Bone marrow (tissue), 2 donors: Measurements from ENCODE around the gene MYL5.
A peak's percentile ranks its signal among the peaks of the same experiment; 100 is the strongest.

Source experiments
- DNase-seq, 2 donors: peaks; one replicate each; lab custom pipeline; 2025; lab: John Stamatoyannopoulos, UW

MYL5 gene

DNA sequence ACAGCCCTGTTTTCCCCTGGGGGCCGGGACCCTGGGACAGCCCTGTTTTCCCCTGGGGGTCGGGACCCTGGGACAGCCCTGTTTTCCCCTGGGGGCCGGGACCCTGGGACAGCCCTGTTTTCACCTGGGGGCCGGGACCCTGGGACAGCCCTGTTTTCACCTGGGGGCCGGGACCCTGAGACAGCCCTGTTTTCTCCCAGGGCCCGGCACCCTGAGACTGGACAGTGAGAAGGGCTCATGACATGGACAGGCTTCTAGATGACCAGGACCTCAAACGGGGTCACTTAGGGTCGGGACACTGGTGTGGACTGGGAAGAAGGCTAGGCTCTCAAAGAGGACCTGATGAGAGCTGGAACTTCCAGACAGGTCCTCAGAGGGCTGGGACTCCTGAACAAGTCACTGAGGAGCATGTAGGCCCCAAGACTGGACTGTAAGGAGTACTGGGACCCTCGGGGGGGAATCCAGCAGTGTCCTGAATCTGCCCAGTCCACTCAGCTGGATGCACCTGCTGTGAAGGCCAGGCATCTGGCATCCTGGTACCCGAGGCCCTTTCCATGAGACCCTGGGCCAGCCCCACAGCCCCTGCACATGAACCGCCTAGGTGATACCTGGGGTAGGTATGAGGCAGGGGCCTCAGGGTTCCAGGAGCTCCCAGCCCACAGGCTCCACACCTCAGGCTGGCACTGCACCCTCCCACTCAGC, 33.7 kb downstream of the MYL5 start:
- DNase-seq: no peak

DNA sequence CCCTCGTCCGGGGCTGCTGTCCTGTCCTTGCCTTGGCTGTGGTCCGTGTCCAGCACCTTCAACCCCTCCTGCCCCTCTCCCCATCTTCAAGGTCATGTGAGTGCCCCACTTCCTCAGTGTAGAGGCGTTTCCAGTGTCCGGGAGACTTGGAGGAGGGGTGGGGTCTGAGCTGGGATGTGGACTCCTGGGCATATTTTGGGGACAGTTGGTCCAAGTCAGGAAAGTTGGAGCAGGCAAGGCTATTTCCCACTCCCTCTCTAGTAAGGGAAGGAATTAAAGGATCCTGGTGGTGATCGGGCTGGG, 34.2 kb downstream of the MYL5 start:
- no peak for DNase-seq

DNA sequence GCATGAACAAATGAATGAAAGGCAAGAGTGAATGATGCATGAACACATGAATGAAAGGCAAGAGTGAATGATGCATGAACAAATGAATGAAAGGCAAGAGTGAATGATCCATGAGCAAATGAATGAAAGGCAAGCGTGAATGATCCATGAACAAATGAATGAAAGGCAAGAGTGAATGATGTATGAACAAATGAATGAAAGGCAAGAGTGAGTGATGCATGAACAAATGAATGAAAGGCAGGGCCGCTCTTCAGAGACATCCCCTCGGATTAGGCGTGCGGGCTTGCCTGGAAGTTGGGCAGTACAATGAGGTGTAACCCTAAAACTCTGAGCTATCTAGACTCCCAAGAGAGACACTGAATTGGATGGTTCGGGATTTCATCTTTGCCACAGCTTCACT, 35.0 kb downstream of the MYL5 start:
- no peak for DNase-seq

DNA sequence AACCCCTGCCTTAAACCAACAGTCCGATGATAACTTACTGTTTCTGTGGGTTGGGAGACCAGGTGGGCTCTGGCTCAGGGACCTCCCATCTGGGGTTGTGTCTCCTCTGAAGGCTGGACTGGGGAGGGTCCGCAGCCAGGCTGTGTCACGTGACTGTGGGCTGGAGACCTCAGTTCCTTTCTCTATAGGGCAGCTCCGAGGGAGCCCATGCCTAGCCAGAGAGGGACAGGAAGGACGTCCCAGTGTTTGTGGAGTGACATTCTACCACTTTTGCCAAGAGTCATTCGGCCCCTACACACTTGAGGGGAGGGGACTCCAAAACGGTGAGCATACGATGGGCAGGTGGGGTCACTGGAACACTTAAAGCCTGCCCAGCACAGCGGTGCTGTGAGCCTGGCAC, 35.8 kb downstream of the MYL5 start:
- DNase-seq: no peak

DNA sequence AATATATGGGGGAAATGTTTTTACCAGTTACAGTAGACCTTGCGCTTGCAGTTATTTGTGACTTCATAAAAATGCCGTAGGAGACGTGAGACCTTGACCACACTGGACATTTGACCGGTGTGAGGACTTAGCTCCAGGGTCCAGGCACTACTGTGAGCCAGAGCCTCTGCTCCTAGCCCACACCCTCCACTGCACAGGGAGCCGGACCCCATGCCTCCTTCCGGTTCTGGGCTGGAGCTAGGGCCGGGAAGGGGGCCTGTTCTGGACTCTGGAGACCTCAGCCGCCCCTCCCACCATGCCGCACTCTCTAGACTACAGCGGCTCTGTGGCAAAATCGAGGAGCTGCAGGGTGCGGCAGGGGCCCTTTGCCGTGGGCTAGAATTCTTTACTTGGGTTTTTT, 36.6 kb downstream of the MYL5 start:
- DNase-seq: no peak

DNA sequence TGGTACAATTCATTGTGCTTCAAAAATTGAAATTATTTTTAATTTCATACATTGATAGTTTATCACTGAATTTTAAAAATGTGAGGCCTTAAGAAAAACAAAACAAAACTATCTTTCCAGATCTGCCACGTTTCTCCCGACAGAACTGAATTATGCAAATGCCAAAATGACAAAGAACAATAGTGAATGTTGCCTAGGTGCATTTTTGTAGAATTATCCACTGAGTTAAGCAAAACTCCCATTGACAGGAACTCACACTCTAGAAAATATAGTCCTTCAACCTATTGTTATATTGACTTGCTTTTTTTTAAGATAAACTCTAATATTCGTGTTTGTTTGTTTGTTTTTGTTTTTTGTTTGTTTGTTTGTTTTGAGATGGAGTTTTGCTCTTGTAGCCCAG, 37.8 kb downstream of the MYL5 start:
- no peak for DNase-seq

DNA sequence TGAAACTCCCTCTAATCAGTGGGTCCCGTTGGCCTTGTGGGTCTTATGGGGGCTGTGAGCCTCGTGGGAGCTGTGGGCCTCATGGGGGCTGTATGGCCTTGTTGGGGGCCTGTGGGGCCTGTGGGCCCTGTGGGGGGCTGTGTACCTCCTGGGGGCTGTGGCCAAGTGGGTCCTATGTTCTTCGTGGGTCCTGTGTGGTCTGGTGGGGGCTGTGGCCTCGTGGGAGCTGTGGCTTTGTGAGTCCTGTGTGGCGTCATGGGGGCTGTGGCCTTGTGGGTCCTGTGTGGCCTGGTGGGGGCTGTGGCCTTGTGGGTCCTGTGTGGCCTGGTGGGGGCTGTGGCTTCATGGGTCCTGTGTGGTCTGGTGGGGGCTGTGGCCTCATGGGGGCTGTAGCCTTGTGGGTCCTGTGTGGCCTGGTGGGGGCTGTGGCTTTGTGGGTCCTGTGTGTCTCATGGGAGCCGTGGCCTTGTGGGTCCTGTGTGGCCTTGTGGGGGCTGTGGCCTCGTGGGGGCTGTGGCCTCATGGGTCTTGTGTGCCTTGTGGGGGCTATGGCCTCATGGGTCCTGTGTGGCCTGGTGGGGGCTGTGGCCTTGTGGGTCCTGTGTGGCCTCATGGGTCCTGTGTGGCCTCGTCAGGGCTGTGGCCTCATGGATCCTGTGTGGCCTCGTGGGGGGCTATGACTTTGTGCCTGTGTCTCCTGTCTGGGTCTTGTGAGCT, 38.7 kb downstream of the MYL5 start:
- DNase-seq: no peak

DNA sequence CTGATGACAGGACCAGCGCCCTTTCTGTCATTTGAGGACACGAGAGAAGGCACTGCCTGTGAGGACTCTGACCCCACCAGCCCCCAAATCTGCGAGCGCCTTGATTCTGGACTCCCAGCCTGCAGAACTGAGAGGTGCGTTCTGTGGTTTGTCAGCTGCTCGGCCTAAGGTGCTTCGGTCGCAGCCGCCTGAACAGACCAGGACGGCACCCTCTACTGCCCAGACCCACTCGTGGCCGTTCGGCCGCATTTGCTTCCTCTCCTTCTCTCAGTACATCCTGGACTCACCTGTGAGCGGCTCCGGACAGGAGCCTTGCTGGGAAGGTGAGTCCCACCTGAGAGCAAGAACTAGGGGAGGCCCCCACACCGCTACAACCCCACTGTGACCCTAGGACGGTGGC, 39.7 kb downstream of the MYL5 start:
- DNase-seq: no peak

DNA sequence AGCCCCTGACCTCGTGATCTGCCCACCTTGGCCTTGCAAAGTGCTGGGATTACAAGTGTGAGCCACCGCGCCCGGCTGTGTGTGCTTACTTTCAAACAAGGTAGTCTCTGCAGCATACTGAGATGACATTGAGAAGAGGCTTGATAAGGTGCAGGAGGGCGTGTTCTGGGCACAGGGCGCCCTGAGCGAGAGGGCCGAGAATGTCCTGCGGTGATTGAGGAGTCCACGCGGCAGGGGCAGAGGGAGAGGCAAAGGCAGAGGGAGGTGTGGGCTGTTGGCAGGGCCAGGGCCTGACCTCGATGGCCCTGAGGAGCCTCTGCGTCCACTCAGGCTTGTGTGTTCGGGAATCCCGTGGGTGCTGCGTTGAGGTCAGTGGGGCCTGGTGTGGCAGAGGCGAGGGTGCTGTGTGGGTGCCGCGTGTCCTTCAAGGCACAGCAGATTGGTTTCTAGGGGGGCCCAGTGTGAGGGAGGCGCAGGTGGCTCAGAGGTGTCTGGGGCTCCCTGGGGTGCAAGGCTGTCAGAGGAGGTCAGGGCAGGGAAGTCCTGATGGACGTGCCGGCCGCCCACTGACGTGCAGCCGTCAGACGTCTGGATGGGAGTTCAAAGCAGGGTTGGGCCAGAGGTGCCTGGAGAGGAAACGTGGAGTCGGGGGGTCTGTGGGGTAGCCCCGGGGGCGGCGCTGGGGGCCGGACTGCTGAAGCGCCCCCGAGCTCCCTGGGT, 43.4 kb downstream of the MYL5 start:
- no peak for DNase-seq

DNA sequence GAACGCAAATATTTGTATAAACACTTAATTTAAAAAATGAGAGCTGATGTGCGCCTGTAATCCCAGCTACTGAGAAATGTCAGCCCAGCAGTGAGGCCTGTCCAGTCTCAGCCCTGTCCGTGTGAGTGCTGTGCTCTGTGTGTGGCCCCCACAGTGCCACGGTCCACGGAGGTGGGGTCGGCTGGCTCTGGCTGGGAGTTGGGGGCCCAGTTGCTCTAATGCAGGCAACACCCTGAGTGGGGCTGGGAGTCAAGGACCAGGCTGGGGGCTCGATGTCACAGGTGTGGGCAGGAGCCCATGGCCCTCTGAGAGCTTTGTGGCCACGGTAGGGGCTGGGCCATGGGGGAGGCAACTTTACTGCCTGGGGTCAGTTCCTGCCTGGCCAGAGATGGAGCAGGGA, 44.1 kb downstream of the MYL5 start:
- DNase-seq: no peak

DNA sequence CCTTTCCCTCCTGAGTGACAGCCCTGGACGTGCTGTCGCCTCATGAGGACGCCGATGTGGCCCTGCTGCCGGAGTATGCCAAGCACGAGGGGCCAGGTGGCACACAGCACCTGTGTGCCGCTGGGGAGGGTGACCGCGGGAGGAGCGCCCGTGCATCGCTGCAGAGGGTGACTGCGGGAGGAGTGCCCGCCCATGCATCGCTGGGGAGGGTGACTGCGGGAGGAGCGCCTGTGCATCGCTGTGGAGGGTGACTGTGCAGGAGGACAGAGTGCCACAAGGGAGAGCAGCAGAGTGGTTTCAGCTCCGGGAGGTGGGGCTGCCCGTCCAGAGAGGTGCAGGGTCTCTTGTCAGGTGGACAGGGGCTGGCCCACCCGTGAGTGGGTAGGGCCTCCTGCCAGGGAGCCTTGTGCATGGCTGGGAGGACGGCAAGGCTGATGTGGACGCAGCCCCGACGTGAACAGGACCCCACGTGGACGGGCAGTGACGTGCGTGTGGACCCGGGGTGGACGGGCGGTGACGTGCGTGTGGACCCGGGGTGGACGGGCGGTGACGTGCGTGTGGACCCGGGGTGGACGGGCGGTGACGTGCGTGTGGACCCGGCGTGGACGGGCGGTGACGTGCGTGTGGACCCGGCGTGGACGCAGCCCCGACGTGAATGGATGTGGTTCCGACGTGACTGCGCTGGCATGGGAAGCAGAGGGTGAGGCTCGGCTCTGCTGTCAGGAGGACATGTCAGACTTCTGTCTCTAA, 45.9 kb downstream of the MYL5 start:
- no peak for DNase-seq

DNA sequence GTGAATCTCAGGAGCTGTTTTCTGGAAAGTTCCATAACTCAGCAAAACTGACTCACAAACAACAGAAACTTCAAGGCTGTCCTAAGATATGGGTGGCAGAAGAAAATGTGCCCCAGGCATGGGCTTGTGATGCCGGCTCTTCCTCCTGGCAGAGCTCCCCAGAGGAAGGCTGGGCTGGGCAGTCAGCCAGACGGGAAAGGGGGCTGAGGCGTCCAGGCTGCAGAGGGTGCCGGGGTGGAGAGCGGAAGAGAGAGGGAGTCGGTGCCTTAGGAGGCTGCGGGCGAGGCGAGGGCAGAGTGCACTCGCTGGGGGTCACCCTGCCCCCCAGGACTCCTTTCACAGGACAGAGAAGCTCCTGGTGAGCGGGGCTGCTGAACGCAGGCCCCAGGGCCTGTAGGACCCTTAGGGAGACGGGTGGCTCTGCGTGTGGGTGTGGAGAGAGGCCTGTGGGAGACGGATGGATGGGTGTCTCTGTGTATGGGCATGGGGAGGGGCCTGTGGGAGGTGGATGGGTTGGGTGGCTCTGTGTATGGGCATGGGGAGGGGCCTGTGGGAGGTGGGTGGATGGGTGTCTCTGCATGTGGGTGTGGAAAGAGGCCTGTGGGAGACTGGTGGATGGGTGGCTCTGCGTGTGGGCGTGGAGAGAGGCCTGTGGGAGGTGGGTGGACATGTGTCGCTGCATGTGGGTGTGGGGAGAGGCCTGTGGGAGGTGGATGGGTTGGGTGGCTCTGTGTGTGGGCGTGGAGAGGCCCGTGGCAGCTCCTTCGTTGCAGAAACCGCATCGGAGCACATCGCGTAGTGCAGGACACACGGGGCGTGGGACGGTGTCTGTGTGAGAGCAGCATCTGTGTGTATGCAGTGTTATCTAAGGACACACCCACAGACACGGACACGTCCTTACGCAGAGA, 47.2 kb downstream of the MYL5 start:
- DNase-seq: peak in 1 of 2 donors; percentile 65

DNA sequence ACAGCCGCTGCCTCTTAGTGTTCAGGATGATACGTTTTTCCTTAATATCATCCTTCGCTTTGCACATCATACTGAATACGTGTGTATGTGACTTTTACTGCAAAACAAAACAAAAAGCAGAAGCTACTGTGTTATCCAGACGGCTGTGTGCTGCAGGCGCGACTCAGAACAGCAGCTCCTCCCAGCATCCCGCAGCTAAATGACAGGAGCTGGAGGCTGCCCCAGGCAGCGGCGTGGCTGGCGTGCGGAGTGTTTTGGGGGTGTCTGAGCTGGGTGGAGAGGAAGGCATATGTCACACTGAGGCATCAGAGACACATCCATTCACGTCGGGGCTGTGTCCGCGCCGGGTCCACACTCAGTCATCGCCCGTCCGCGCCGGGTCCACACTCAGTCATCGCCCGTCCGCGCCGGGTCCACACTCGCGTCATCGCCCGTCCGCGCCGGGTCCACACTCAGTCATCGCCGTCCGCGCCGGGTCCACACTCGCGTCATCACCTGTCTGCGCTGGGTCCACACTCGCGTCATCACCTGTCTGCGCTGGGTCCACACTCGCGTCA, 47.9 kb downstream of the MYL5 start:
- DNase-seq: peak in 1 of 2 donors; percentile 13

DNA sequence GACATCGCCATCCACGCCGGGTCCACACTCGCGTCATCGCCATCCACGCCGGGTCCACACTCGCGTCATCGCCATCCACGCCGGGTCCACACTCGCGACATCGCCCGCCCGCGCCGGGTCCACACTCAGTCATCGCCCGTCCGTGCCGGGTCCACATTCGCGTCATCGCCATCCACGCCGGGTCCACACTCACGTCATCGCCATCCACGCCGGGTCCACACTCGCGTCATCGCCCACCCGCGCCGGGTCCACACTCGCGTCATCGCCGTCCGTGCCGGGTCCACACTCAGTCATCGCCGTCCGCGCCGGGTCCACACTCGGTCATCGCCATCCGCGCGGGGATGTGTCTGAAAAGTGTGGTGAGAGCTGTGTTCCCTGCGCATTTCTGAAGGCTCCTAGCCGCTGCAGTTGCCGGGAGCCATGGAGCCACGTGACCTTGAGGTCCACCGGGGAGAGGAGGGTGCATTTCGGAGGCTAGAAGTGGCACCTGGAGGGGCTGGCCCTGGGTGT, 48.6 kb downstream of the MYL5 start:
- DNase-seq: no peak

DNA sequence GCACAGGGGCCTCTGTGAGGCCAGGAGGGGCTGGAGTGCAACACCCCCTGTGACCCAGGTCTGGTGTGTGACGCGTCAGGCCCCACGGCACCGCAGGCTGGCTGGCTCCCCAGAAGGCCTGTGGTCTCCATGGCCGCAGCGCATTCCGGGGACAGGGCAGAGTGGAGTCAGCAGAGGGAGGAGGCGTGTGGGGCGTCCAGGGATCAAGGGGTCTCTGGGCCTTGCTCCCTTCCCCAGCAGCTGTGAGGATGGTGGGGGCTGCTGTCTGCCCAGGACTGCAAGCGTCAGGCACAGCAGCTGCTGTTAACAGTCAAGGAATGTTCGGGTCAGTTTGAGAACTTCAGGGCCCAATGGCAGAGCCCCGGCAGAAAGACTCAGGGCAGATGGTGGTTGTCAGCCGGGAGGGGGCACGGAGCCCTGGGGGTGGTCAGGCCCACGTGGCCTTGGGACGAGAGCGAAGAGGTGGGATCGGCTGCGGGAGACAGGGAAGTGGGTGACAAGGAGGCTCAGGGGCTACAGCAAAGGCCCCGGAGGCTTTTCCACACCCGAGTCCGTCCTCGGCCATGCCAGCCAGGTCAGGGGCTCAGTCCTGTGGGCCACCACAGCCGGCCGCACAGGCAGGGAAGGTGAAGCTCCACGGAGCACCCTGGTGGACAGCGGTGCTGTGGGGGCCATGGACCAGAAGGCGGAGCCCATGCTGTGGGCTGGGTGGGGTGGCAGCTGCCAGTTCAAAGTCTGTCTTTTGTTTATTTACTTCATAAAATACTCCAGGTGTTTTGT, 49.6 kb downstream of the MYL5 start:
- DNase-seq: no peak

DNA sequence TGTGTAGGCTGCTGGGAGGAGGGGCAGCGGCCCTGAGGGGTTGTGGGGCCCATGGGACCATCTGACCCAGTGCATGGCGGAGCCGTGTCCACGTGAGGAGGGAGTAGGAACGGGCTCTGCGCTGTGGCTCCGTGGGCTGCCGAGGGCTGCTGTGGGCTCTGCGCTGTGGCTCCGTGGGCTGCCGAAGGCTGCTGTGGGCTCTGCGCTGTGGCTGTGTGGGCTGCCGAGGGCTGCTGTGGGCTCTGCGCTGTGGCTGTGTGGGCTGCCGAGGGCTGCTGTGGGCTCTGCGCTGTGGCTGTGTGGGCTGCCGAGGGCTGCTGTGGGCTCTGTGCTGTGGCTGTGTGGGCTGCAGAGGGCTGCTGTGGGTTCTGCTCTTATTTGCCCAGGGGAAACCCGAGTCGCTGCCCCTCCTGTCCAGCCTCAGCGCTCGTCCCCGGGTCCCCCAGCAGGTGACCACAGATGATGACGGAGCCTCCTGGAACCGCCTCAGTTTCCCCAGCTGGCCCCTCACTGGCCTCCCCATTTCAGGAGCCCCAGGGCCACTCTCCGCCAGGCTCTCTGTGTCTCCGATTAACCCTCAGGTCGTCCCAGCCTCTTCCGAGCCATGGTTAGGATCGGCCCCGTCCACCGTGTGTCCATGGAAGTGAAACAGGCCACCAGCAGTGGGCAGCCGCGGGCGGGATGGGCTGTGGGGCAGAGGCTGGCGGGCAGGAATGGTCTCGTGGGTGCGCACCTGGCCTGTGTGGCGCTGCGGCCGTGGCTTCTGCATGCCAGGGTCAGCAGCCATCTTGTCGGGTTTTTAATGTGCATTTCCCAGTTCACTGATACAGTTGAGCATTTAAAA, 51.3 kb downstream of the MYL5 start:
- no peak for DNase-seq

DNA sequence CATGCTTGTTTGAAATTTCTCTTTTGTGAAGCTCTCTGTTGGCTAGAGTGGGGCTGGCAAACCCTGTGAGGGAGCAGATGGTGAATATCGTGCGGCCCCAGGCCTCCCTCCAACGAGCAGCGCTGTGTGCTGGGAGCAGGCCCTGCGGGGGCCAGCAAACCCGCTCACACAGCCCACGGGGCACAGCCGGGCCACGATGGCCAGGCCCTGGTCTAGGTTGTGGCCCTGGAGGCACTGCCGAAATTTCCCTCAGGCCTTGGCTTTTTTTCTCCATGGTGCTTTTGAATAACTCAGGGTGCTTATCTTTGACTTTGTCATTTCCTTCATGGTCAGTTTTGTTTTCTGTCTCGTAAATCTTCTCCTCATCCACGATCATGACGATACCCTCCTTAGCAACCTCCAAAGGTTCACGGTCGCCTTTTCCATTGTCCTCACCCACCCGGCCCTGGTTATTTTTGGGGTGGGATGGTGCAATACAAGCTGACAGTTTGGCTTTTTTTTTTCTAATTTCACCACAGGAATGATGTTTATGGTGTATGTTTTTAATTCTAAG, 52.0 kb downstream of the MYL5 start:
- no peak for DNase-seq

DNA sequence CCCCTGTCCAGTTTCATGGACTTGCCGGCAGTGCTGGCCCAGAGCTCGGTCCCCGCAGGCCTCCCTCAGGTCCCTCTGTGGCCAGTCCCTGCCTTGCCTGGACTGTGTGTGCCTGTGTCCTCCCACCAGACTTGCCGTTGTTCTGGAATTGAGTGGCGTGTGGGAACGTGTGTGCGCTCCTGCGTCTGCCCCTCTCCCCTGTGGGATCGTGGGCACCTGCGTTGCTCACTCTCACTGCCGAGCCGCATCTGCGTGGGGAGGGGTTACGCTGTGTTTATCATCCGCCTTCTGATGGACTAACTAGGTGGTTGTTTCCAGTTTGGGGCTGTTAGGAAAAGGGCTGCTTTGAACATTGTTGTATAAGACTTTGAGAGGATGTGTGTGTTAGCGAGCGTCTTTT, 52.5 kb downstream of the MYL5 start:
- DNase-seq: no peak

DNA sequence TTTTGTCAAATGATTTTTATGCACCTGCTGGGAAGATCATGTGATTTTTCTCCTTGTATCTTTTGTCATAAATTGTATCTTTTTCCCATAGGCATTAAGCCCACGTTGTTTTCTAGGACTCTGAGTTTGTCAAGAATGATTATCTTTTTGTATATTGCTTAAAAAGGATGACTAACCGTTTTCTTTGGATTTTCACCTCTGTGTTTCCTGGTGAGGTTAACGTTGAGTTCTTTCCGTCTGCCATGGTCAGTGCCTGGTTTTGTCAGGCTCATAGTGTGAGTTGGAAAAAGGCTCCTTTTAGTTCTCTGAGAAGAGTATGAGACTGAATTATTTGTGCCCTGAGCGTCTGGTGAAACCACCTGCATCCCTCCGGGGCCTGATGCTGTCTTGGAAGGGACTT, 53.2 kb downstream of the MYL5 start:
- DNase-seq: no peak
